ENCODE results near the gene CKS1B.

The CKS1B gene

DNA sequence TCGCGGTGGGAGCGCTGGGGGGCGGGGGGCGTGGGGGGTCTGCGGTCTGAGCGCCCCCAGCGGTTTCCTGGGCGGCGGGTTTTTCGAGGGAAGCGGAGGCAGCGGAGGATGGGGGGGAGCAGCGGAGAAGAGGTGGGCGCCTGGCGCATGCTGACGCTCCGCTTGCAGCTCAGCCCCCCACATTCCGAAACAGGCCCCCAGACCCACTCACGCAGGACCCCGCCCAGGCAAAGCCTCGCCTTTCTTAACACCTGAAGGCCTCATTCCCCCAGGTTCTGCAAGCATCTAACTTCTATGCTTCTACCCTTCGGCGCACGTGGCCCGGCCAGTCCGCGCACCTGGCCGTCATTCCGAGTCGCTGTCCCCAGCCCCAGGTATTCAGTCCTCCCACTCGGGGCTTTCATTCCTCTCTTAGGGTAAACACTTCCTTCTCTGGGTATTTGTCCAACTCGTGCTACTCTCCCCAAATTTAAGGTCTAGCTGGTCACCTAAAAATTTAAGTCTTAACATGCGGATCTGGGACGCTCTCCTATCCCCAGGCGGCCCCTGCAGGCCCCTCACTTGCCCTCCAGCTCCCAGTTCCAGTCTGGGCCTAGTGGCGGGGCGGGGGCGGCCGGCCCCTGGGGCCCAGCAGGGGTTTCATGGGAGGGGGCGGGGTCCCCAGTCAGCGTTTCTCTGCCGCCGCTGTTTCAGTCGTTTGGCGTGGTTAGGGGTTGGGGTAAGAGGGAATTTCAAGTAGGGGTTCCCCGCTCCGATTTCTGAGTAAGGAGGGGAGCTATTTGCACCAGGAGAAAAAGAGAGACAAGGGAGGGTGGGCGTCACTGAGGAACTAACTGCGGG is 25.3 kb downstream of the CKS1B start:
- DNase-seq (ENCODE audit: low read depth in 1 of 2, low spot score in 1 of 2): peak in 1 of 2 experiments; percentile 50
- Histone ChIP-seq H3K27ac (replicated peaks) (peak overlapping the region; percentile 88), H3K4me3 (replicated peaks; ENCODE audit: insufficient read depth, low read length) (peak overlapping the region; percentile 72), H3K27me3 (ENCODE audit: insufficient read depth, poor library complexity, severe bottlenecking) (no peaks in the 10 kb centered on the region)
- TF ChIP-seq POLR2AphosphoS5 (IDR thresholded peaks at IDR 0.05; ENCODE audit: low read depth) (peak; percentile 62), REST (IDR thresholded peaks at IDR 0.05; ENCODE audit: insufficient replicate concordance, low read depth) (peak; percentile 48), SPI1 (IDR thresholded peaks at IDR 0.05; ENCODE audit: borderline replicate concordance, low read depth) (0 out of 2 replicates have a peak, but pooled peaks have one; percentile 1), GABPA (IDR thresholded peaks at IDR 0.05; ENCODE audit: low read depth) (no peak)
- TF ChIP-seq, protein P1, sequence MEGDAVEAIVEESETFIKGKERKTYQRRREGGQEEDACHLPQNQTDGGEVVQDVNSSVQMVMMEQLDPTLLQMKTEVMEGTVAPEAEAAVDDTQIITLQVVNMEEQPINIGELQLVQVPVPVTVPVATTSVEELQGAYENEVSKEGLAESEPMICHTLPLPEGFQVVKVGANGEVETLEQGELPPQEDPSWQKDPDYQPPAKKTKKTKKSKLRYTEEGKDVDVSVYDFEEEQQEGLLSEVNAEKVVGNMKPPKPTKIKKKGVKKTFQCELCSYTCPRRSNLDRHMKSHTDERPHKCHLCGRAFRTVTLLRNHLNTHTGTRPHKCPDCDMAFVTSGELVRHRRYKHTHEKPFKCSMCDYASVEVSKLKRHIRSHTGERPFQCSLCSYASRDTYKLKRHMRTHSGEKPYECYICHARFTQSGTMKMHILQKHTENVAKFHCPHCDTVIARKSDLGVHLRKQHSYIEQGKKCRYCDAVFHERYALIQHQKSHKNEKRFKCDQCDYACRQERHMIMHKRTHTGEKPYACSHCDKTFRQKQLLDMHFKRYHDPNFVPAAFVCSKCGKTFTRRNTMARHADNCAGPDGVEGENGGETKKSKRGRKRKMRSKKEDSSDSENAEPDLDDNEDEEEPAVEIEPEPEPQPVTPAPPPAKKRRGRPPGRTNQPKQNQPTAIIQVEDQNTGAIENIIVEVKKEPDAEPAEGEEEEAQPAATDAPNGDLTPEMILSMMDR (IDR thresholded peaks at IDR 0.05; ENCODE audit: insufficient read depth, low read length): no peak

- Histone ChIP-seq H3K27me3 (ENCODE audit: insufficient read depth, poor library complexity, severe bottlenecking) (no peaks in the 10 kb centered on the region), H3K27ac (replicated peaks) (peak overlapping the region; percentile 88), H3K4me3 (replicated peaks; ENCODE audit: insufficient read depth, low read length) (peak overlapping the region; percentile 72)
- TF ChIP-seq POLR2AphosphoS5 (IDR thresholded peaks at IDR 0.05; ENCODE audit: low read depth) (no peak; the same call in 1 of the 2 replicates), GABPA (IDR thresholded peaks at IDR 0.05; ENCODE audit: low read depth) (no peak), SPI1 (IDR thresholded peaks at IDR 0.05; ENCODE audit: borderline replicate concordance, low read depth) (no peak), REST (IDR thresholded peaks at IDR 0.05; ENCODE audit: insufficient replicate concordance, low read depth) (no peak)
- TF ChIP-seq, protein P1 (IDR thresholded peaks at IDR 0.05; ENCODE audit: insufficient read depth, low read length): no peak
- no peak for DNase-seq (ENCODE audit: low read depth in 1 of 2, low spot score in 1 of 2)
These were observed 25.9 kb downstream of the CKS1B start for GRCh38 chr1:155000411-155000725.

DNA sequence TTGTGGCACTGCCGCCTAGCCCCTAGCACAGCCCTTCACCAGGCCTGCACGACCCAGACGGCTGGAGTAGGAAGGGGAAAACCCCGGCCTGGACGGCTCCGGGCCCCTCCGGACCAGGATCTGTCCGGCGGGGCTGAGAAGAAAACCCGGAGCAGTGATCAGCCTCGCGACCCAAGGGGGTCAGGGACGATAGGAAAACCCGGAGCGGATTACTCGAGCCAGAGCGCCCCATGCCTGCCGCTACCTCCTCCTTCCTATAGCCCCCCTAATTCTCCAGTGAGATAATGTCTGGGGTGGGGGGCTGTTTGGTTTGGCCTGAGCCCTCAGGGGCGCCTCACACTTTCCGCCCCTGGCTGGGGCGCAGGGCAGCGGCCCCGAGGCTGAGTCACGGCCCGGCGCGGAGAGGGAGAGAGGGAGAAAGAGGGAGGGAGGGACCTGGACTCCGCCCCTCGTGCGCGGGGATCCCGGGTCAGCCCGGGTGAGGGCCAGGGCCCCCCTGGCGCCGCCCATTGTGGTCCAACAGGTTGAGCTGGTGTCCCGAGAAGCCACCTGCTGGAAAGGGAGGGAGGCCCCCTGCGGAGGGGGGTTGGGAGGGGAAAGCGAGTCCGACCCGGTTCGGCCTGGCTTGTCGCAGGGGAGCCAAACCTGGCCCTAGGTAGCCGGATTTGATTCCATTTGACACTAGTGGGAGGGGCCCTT is 26.4 kb downstream of the CKS1B start:
- Histone ChIP-seq H3K4me3 (replicated peaks; ENCODE audit: insufficient read depth, low read length) (peak overlapping the region; percentile 72), H3K27ac (replicated peaks) (peak overlapping the region; percentile 88), H3K27me3 (ENCODE audit: insufficient read depth, poor library complexity, severe bottlenecking) (no peaks in the 10 kb centered on the region)
- peak; percentile 31 for TF ChIP-seq REST (IDR thresholded peaks at IDR 0.05; ENCODE audit: insufficient replicate concordance, low read depth)
- TF ChIP-seq GABPA (IDR thresholded peaks at IDR 0.05; ENCODE audit: low read depth): no peak
- DNase-seq (ENCODE audit: low read depth in 1 of 2, low spot score in 1 of 2): peak; percentile 92

Measured in HL-60 (cell line).